Upper lobe of right lung (tissue), 1 donor: ENCODE results near the gene ATM. TPM values are rescaled to one million over a fixed set of nuclear protein-coding genes. Genes with fewer than 3 reads are reported as not detected.
"Not testable (repeated sequence)": the region's sequence is repeated elsewhere in the genome, so short reads cannot be mapped to it uniquely, and the experiment has no call there.

Experiments
- ATAC-seq: fragments of 200-7000 bp; cut with Tn5 transposase; one replicate; pipeline ENCODE4 v1.9.1; 2020; ENCODE audit warnings: mild to moderate bottlenecking, moderate library complexity
- DNase-seq: peaks from one replicate; pipeline ENCODE4 v3.0.0-alpha.2; 2020
- H3K27ac ChIP-seq: fragments of 200-600 bp; one replicate; pipeline ENCODE4 v1.8.0; 2022
- H3K27me3 ChIP-seq: fragments of 200-600 bp; one replicate; pipeline ENCODE4 v1.8.0; 2022; ENCODE audit warnings: mild to moderate bottlenecking
- H3K36me3 ChIP-seq: fragments of 200-600 bp; one replicate; pipeline ENCODE4 v1.8.0; 2022
- H3K4me1 ChIP-seq: fragments of 200-600 bp; one replicate; pipeline ENCODE4 v1.8.0; 2022
- H3K4me3 ChIP-seq: fragments of 200-600 bp; one replicate; pipeline ENCODE4 v1.8.0; 2022; ENCODE audit warnings: mild to moderate bottlenecking
- H3K9me3 ChIP-seq: fragments of 200-600 bp; one replicate; pipeline ENCODE4 v1.8.0; 2022
- CTCF ChIP-seq: fragments of 200-600 bp; IDR thresholded peaks from one replicate; pipeline ENCODE4 v1.8.0; 2022; ENCODE audit warnings: antibody characterized with exemption
- intact Hi-C: fragments of 100-400 bp; cut with DNase I; formaldehyde crosslinking; loops from one replicate; pipeline ENCODE4 v1.11.0; 2022
- total RNA-seq: library from RNA; stranded (reverse); fragmentation: NEBNext Ultra II Directional; extraction: Animal tissue kit (Norgen Biotek cat#: 25700); gene quantifications from one replicate; pipeline ENCODE4 v1.2.1, GENCODE V29; 2021
- donor health status: DM: no; HTN: yes; CAD: no; lungs with severe emphysema.

ATM gene
- total RNA-seq, 1 donor from 2014 or later, result 74.0 TPM

GRCh38 chr11:108278546-108278945 lies 55.7 kb downstream of the ATM start:
- no peak overlapping the region for H3K4me3 ChIP-seq
- H3K36me3 ChIP-seq, result peaks cover 62% of the 10 kb centered on the region
- peak; percentile 47 for ATAC-seq
- H3K9me3 ChIP-seq, result no peaks in the 10 kb centered on the region
- no peaks in the 10 kb centered on the region for H3K4me1 ChIP-seq
- no peak for TF ChIP-seq CTCF
- no peaks in the 10 kb centered on the region for H3K27me3 ChIP-seq
- no peak overlapping the region for H3K27ac ChIP-seq
- intact Hi-C loops, result no loop called here
- no peak for DNase-seq

DNA sequence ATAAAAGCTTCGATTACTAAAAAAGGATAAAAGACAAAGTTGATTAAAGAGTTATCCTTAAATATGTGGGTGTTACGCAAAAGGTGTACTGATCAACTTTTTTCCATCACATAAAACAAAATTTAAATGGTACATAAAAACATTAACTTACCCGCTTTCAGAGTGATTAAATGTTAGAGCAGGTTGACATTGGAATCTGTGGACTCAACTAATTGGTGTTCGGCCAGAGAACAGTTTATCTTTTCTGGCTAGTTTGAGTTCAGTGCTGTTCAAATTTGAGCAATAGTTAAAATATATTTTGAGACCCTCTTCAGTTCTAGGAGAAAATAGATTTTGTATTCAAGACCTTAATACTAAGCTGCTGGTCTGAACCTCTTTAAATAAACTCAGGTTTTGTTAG lies 56.1 kb downstream of the ATM start:
- Histone ChIP-seq H3K4me3 (no peak overlapping the region), H3K36me3 (peaks cover 62% of the 10 kb centered on the region), H3K27ac (no peak overlapping the region), H3K4me1 (no peaks in the 10 kb centered on the region), H3K9me3 (no peaks in the 10 kb centered on the region), H3K27me3 (no peaks in the 10 kb centered on the region)
- intact Hi-C loops, result no loop called here
- DNase-seq, result no peak
- no peak for TF ChIP-seq CTCF
- ATAC-seq, result no peak

- Histone ChIP-seq H3K4me1 (no peaks in the 10 kb centered on the region), H3K27me3 (no peaks in the 10 kb centered on the region), H3K4me3 (no peak overlapping the region), H3K27ac (no peak overlapping the region), H3K9me3 (no peaks in the 10 kb centered on the region), H3K36me3 (peaks cover 97% of the 10 kb centered on the region)
- intact Hi-C loops, result no loop called here
- no peak for TF ChIP-seq CTCF
- no peak for ATAC-seq
- no peak for DNase-seq
These were observed 63.5 kb downstream of the ATM start for GRCh38 chr11:108286370-108286769.

DNA sequence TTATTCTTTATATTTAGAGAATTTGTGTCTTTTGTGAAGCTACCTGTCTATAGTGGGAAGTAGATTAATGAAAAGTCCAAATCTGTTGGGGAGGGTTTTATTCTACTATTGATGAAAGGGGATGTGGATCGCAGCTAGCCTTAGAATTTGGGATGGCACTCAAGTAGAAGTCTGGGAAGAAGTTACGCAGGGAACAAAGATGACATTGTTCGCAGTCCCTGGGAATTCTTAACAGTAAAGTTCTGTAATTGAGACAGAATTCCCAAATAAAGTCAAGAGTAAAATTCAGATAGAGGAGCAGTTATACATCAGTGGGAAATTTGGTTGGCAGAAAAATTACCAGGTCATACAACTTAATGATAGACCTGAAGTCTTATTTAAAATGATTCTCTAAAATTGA lies 64.1 kb downstream of the ATM start:
- Histone ChIP-seq H3K4me1 (no peaks in the 10 kb centered on the region), H3K27ac (no peak overlapping the region), H3K27me3 (no peaks in the 10 kb centered on the region), H3K36me3 (peaks cover 97% of the 10 kb centered on the region), H3K9me3 (no peaks in the 10 kb centered on the region), H3K4me3 (no peak overlapping the region)
- DNase-seq (no peak), ATAC-seq (no peak)
- TF ChIP-seq CTCF, result no peak
- intact Hi-C loops, result no loop called here

DNA sequence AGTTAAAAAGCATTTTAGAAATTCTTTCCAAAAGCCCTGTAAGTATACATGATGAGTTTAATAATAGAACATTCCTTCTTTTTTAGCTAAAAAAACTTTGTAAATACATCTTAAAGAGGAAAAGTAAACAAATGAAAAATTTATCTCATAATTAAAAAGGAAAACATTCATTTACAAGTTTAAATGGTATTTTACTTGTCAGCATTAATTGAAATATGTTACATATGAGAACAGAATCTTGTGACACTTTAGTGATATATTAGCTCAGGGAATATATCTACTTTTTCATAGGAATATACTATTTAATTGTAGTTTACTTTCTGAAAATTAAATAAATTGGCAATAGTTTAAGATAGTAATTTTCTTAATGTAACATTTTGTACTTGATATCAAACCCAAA lies 66.2 kb downstream of the ATM start:
- ATAC-seq, H3K4me1 ChIP-seq, H3K27me3 ChIP-seq, DNase-seq, H3K4me3 ChIP-seq, H3K9me3 ChIP-seq, intact Hi-C loops, H3K27ac ChIP-seq: not testable (repeated sequence)
- peaks cover 97% of the 10 kb centered on the region for H3K36me3 ChIP-seq

DNA sequence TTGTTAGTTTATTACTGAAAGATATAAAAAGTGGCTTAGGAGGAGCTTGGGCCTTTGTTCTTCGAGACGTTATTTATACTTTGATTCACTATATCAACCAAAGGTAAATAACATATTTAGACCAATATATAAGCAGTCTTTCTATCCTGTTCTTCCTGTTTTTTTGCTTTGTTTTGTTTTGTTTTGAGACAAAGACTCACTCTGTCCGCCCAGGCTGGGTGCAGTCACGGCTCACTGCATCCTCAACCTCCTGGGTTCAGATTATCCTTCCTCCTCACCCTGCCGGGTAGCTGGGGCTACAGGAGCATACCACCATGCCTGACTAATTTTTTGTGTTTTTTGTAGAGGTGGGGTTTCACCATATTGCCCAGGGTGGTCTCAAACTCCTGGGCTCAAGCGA lies 66.8 kb downstream of the ATM start:
- peaks cover 97% of the 10 kb centered on the region for H3K36me3 ChIP-seq
- intact Hi-C loops, result no loop called here

More for the DNA sequence above, 66.8 kb downstream of the ATM start:
- Histone ChIP-seq H3K4me1 (no peaks in the 10 kb centered on the region), H3K27me3 (no peaks in the 10 kb centered on the region), H3K9me3 (no peaks in the 10 kb centered on the region), H3K4me3 (no peak overlapping the region), H3K27ac (no peak overlapping the region)
- no peak for TF ChIP-seq CTCF
- ATAC-seq (no peak), DNase-seq (no peak)
